KG1 (cell line): ENCODE measurements around the gene RPH3AL.
"Not testable (repeated sequence)": the region's sequence is repeated elsewhere in the genome, so short reads cannot be mapped to it uniquely, and the experiment has no call there.

ENCODE experiments used
- DNase-seq: peaks from one replicate; lab custom pipeline; 2025; lab: John Stamatoyannopoulos, UW

The RPH3AL gene

DNA sequence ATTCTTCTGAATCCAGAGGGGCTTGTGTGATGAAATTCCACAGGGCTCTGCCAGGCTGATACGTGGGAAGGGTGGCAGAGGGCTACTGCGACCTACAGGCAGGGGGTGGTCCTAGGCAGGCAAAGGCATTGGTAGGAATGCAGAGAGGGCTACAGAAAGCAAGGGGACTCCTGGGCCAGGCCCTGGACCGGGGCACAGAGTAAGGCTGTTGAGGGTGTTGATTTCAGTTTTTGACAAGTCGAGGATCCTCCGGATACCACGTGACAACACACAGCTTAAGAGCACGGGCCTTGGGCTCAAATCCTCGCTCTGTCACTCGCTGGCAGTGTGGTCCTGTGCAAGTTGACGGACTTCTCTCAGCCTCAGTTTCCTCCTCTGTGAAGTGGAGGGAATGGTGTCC, 152.0 kb downstream of the RPH3AL start:
- no peak for DNase-seq

DNA sequence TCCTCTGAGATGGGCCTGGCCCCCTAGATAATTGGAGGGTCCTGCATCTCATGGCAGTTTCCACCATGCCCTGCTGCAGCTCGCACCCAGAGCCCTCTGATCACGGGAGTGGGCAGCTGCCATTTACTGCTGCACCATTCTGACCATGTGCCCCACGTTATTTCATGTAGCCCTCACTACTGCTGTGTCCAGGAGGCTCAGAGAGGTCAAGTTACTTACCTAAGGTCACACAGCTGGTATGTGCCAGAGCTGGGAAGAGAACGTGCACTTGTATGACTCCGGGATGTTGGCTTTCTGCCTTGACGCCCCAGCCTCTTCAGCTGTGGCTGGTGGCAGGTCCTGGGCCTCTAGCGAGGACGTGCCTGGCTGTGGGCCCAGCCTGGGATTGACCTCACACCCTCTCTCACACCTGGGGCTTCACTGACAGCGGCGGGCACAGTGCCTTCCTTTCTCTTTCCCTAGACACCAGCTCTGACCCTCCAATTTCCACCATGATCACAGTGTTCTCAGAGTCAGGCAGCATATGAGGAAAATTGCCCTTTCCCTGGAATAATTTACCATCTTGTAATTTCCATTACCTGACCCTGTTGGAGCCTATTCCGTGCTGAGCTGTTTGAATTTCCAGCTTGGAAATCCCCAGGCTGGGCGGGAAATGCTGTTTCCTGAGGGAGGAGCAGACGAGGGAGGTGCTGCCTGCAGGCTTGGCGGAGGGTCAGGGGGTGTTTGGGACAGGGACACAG, 152.6 kb downstream of the RPH3AL start:
- DNase-seq = no peak

GRCh38 chr17:199191-199604, 153.4 kb downstream of the RPH3AL start:
- DNase-seq = no peak

DNA sequence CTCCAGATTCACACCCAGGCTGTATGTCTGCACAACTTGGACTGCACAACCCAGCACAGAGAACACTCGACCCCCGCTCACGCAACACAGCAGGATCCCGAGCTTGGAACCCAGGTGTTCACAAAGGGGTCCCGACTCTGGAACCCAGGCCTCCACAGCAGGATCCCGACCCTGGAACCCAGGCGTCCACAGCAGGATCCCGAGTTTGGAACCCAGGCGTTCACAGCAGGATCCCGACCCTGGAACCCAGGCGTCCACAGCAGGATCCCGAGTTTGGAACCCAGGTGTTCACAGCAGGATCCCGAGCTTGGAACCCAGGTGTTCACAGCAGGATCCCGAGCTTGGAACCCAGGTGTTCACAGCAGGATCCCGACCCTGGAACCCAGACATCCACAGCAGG, 154.4 kb downstream of the RPH3AL start:
- DNase-seq = not testable (repeated sequence)

GRCh38 chr17:197352-197751, 155.3 kb downstream of the RPH3AL start:
- no peak for DNase-seq

DNA sequence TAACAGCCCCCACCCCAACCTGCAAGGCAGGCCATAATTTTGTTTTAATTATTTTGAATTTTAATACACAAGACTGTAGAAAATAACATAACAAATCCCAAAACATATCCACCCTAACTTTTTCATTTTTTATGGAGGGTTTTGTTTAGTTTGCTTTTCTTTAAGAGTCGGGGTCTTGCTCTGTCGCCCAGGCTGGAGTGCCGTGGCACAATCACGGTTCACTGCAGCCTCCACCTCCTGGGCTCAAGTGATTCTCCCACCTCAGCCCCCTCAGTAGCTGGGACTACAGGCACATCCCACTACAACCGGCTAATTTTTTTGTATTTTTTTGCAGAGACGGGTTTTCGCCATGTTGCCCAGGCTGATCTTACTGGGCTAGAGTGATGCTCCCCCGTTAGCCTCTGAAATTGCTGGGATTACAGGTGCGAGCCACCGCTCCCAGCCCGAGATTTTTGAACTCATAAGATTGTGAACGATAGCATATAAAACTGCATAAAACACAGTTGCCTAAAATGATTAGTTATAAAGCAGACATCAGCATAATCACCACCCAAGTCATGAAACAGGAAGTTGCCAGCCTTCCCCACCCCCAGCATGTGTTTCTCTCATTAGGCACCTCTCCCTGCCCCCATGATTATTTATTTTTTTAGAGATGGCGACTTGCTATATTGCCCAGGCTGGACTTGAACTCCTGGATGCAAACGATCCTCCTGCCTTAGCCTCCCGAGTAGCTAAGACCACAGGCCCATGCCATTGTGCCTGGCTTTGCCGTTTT, 157.6 kb downstream of the RPH3AL start:
- no peak for DNase-seq

- DNase-seq = no peak
Measured at GRCh38 chr17:193841-194806, 158.5 kb downstream of the RPH3AL start.

DNA sequence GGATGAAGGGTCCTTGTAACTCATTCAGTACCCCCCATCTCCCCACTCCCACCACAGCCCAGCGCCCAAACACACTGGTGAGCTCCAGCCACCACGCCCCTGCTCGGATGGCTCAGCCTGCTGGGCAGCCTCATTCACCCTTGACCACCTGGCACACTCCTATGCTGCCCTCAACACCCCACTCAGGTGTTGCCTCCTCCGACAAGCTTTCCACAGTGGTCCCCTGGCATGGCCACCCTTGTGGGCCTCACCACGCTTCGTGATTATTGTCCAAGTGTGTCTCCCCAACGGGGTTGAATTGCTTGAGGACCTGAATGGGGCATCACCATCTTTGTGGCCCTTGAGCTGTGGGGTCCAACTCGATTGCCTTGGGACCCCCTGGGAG, 159.2 kb downstream of the RPH3AL start:
- no peak for DNase-seq

DNA sequence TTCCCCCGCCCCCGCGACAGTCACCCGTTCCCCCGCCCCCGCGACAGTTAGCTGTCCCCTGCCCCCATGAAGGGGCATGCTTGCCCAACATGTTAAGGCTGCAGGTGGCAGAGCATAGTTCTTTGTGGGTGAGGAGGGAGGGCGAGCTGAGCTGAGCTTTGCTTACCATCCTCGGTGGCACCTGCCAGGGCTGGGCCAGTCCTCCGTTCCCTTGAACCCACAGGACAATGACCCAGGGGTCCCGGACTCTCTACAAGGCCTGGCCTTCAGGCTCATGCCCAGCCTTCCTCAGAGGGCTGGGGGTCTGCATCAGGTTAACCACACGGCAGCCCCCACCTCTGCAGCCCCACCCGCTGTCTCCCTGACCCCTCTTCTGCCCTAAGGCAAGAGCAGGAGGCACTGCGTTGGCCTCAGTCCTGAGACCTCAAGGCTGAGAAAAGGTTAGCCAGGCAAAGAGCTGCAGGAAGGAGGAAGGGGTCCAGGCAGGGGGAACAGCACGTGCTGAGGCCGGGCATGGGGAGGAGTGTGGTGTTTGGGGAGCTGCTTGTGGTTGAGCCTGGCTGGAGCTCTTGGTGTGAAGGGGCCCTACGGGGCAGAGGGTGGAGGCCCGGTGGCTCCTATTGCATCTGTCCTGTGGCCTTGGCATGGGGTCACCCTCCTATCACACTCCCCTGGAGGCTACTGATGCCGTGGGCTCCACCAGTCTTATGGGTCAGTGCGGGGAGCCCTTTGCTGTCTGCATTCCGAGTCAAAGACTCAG, 159.8 kb downstream of the RPH3AL start:
- no peak for DNase-seq

- DNase-seq = no peak
Measured at GRCh38 chr17:189444-189843, 163.2 kb downstream of the RPH3AL start.

DNA sequence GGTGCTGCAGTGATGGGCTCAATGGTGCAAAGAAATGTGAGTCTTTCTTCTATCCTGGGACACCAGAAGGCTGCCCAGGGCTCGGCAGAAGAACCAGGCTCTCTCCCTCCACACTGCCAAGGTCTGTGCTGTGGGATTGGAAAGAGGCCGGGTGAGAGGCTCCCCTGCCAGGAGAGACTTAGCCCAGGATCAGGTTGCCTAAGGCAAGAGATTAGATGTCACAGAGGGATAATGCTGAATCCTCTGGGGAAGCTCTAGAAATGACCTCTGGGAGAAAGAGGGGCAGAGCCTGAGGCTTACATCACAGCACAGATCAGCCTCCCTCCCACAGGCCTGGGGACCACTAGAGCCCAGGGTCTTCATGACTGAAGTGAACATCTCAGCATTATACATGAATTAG, 165.5 kb downstream of the RPH3AL start:
- no peak for DNase-seq

- no peak for DNase-seq
Measured at GRCh38 chr17:185445-186138, 167.0 kb downstream of the RPH3AL start.

- no peak for DNase-seq
Measured at GRCh38 chr17:183021-183420, 169.6 kb downstream of the RPH3AL start.

GRCh38 chr17:182050-182751, 170.4 kb downstream of the RPH3AL start:
- no peak for DNase-seq

DNA sequence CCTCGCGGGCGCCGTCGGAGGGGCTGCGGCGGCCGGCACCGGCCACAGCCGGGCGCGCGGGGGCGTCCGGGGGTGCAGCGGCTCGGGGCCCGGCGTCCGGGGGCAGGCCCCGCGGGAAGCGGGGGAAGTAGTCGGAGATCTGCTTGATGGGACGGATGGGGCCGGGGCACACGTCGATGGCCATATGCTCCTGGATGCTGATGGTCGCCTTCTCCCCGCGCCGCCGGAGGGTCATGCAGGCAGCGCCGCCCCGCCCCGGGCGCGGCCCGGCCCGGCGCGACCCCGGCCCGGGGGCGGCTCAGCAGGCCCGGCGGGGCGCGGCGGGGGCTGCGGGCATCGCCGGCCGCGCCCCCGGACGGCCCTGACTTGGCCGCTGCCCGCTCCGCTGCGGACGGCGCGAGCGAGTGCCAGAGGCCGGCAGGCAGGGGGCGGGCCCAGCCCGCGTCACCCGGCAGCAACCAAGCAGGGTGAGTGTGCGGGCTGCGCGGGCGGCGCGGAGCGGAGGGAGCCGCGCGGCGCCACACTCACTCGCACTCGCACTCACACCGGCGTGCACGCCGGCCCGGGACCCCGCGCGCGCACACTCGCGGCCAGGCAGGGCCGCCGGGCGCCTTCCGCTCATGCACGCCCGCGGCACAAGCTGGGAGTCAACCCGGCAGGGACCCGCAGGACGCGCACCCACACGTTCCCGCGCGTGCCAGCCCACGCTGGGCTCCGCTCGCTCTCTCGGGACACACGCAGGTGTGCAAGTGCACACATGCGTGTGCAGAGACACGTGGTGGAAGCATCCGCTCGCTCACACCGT, 171.2 kb downstream of the RPH3AL start, which contains the start of gene DOC2B:
Gene DOC2B, minus strand, starts transcription at position 406 of the 805 bp plus-strand sequence. Its CDS starts 171 bp downstream, at position 235.
- no peak for DNase-seq

GRCh38 chr17:180381-181244, 172.0 kb downstream of the RPH3AL start:
- no peak for DNase-seq

- no peak for DNase-seq
Measured at GRCh38 chr17:179781-180380, 172.7 kb downstream of the RPH3AL start.

DNA sequence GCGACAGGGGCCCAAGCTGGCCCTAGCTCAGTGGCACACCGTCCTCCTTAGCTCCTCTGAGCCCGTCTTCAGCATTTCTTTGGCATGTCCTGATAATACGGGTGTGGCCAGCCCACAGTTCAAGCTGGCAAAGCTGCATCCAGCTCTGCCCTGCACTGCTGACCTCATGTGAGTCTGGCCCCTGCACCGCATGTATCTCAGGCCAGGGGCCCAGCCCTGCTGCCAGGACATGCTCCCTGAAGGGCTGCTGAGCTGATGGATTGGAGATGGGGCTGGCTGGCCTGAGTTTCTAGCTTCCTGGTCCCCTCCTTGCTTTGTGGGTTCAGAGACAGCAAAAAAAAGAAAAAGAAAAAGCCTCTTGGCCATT, 173.6 kb downstream of the RPH3AL start:
- no peak for DNase-seq
